NCI-H187 treated with DMSO at 0.1 percent for 48 hours (cell line): ENCODE measurements around the gene DPY19L1.
"Not testable (repeated sequence)": the region's sequence is repeated elsewhere in the genome, so short reads cannot be mapped to it uniquely, and the experiment has no call there.

Experiments used
- DNase-seq: peaks from one replicate; lab custom pipeline; 2025; lab: John Stamatoyannopoulos, UW

DPY19L1 gene

DNA sequence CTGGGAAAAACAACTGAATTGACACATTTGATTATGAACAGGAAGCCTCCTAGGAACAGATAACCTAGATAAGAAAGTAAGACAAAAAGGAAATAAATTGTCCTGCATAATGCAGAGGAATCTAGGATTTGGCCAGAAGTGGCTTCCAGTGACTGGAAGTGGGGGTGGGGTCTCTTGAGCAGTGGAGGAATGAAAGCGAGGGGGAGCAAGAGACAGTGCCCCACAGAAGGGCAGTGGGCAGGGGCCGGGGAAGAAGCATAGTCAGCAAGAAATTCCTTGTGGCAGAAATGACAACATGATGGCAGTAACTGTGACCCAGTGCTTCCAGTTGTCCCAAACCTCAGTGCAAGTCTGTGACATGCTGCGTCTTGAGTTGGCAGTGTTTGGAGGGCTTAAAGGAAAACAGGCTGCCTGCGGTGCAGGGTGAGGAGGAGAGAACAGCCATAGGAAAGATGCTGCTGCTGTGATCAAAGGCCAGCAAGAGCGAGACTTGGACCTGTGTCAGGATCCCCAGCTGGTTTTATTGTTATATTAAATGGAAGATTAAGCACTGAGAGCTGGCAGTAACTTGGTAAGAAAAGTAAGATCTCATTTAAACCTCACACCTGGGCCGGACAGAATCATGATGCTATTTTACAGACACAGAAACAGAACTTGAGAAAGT lies 119.0 kb downstream of the DPY19L1 start:
- DNase-seq: not testable (repeated sequence)

DNA sequence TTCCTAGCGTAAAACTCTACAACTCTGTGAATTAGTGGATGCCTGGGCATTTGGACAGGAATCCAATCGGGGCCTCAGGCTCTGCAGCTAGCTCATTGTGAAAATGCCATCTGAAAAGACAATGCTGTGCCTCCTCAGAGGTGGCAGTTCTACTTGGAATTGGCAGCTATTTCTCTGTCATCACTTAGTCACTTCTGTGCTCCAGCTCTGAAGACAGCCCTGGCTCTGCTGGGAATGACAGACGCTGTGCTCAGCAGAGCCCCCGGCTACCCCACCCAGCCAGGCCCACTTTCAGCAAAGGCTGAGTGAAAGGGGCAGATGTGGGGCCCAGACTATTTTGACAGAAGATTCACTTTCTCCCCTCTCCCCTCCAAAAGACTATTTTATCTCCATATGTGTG lies 119.8 kb downstream of the DPY19L1 start:
- not testable (repeated sequence) for DNase-seq

DNA sequence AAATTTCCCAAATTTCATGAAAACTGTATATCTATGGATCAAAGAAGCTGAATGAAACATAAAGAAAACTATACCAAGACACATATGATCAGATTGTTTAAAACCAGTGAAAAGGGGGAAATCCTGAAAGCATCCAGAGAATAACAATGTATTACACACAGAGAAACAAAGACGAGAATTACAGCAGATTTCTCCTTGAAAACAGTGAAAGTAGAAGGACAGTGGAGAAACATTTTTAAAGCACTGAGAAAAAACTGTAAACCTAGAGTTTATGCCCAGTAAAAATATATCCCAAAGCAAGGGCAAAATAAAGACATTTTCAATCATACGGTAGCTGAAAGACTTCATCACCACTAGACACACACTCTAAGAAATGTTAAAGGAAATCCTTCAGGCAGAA lies 121.0 kb downstream of the DPY19L1 start:
- DNase-seq: no peak

DNA sequence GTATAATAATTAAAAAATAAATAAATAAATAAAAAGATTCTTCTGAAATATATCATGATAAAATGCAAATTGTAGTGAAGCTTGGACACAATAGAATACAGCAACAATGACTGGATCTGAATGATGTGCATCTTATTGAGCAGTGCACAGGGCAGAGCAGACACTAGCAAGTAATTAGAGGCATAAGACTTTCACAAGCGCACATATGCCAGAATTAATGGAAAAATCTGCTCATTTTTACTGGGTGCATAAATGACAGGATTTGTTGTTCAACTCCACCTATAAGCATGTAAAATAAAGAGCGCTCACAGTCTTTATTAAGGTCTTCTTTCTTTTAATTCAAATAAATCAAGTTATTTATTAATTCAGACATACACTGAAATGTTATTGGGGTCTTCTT lies 125.0 kb downstream of the DPY19L1 start:
- DNase-seq: no peak

DNA sequence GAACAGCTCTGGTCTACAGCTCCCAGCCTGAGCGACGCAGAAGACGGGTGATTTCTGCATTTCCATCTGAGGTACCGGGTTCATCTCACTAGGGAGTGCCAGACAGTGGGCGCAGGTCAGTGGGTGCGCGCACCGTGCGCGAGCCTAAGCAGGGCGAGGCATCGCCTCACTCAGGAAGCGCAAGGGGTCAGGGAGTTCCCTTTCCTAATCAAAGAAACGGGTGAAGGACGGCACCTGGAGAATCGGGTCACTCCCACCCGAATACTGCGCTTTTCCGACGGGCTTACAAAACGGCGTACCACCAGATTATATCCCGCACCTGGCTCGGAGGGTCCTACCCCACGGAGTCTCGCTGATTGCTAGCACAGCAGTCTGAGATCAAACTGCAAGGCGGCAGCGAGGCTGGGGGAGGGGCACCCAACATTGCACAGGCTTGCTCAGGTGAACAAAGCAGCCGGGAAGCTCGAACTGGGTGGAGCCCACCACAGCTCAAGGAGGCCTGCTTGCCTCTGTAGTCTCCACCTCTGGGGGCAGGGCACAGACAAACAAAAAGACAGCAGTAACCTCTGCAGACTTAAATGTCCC lies 130.9 kb downstream of the DPY19L1 start:
- not testable (repeated sequence) for DNase-seq

DNA sequence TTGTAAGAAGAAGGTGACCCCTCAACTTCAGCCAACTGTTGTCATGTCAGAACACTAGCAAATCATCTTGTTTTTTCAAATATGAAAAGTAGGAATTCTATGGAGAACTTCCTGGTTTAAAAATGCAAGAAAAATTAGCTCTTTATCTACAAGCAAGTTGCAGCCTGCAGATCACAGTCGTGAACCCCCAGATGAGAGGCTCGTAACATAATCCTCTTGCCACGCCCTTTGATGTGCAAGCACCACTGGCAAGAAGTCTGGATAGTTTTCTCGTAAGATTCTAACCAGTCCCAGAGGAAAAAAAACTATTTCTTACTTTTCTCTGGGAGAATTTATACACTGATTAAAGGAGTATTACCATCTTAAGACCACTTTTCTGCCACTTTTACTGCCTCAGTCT lies 132.3 kb downstream of the DPY19L1 start:
- no peak for DNase-seq

DNA sequence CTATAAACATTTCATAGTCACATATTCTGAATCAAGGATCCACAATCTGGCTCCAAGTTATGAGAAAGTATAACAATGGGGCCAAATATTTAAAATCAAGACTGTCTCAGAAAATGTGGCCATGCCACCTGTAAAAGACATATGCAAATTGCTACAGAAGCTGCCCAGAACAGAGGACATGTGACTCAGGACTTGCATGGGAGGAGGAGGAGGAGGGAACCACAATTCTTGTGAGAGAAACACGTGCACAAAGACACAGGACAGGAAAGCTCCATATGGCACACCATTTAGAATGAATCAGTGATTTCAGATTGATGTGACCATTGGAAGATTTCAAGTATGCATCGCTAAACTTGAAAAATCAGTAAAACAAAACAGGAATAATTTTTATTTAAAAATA lies 133.4 kb downstream of the DPY19L1 start:
- not testable (repeated sequence) for DNase-seq

DNA sequence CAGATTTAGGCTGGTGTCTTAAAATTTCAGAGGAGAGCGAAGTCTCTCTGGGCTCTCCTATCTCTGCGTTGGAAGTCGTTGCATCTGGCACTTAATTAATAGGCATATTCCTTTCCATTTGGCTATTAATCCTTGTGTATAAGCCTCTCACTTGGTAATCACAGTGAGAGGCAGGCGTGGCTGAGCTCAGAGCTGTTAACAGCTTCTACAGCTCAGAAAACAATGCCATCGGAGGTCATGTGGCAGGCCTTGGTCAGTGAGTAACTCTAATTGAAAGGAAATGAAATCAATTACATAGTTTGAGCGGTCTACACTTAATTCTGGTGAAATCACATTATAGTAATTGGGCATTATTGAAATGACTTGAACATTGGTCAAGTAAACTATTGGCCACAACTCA lies 135.1 kb downstream of the DPY19L1 start:
- DNase-seq: no peak

DNA sequence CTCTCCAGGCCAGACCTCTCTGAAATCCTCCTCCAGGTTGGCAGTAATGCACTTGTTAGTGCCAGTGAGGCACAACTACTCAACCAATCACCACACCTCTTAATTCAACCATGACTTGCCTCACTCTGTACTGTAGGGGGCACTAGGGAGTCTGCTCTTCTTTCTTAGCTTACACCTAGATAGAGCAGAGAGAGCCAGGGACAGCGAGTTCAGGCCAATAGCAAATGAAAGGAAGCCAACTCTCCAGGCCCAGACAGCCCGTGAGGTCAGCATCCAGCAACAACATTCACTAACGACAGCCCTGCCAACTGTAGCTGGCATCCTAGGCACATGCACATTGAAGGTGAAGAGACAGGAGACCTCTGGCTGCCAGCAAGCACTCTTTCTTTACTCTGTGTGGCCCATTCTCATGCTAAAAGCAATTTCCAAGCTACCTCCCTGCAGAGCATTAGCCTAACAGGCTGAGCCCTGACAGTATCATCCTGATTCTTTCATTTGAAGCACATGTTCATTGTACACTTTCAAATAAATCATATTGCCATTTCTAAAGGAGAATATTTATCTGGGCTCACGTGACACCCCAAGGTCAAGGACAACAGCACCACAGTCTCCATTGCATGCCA lies 136.3 kb downstream of the DPY19L1 start:
- DNase-seq: no peak

DNA sequence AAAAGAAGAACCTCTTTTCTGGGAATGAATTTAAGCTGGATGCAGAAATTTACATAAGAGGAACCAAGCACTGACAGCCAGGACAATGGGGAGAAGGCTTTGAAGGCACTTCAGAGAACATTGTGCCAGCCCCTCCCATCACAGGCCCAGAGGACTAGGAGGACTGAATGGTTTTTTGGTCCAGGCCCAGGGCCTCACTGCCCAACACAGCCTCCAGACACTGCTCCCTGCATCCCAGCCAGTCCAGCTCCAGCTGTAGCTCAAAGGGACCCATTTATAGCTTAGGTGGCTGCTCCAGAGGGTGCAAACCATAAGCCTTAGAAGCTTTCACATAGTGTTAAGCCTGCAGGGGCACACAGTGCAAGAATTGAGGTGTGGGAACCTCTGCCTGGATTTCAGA lies 142.1 kb downstream of the DPY19L1 start:
- no peak for DNase-seq

DNA sequence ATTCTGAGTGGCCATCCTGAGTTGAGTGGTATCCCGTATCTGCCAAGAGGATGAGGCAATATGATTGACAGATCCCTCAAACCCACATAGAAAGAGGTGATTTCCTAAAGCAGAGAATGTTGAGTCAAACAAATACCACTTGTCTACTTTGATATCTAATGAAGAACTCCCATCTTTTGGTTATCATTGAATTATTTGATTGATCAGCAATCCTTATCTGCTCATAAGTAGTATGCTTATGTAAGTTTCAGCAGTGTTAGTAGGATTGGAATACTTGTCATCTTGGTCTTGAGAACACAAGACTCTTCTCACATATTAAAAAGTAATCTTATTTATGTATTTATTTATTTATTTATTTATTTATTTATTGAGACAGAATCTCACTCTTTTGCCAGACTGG lies 147.3 kb downstream of the DPY19L1 start:
- DNase-seq: no peak

DNA sequence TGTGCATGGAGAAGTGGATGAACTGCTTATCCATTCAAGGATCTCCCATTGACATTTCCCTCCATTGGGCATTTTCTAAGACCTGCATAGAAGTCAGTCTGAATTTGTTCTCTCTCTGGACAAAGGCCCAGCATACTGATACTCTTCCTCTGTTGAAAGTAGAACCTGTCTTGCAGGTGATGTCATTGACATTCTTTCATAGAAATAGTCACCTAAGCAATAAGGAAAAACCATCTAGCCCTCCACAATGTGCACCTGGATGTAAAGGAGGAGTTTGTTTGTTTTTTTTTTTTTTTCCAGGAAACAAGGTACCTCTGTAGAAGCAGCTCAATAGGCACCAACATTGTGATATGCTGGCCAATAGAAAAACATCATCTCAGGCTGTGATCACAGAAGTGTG lies 150.4 kb downstream of the DPY19L1 start:
- DNase-seq: no peak

DNA sequence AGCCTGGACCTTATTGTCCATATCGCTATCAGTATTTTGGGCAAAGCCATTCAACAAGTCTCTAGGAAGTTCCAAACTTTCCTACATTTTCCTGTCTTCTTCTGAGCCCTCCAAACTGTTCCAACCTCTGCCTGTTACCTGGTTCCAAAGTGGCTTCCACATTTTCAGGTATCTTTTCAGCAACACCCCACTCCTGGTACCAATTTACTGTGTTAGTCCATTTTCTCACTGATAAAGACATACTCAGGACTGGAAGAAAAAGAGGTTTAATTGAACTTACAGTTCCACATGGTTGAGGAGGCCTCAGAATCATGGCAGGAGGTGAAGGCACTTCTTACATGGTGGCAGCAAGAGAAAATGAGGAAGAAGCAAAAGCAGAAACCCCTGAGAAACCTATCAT lies 153.4 kb downstream of the DPY19L1 start:
- not testable (repeated sequence) for DNase-seq

DNA sequence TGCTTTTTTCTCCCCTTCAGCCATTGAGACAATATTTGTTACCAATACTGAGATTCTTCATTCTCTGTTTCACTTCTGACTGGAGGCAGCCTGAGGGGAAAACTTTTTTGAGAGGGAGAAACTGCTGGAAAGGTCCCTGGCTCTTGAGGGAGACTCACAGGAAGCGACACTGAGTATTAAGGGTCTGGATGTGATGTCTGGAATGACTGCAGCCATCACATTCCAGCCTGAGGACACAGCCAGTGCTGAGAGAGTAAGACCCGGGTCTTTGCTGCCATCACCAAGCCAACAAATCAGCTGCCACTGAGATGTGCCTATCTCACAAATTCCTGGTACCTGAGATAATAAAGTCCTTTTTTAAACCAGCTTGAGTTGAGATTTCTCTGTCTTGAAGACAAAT lies 157.4 kb downstream of the DPY19L1 start:
- DNase-seq: no peak

DNA sequence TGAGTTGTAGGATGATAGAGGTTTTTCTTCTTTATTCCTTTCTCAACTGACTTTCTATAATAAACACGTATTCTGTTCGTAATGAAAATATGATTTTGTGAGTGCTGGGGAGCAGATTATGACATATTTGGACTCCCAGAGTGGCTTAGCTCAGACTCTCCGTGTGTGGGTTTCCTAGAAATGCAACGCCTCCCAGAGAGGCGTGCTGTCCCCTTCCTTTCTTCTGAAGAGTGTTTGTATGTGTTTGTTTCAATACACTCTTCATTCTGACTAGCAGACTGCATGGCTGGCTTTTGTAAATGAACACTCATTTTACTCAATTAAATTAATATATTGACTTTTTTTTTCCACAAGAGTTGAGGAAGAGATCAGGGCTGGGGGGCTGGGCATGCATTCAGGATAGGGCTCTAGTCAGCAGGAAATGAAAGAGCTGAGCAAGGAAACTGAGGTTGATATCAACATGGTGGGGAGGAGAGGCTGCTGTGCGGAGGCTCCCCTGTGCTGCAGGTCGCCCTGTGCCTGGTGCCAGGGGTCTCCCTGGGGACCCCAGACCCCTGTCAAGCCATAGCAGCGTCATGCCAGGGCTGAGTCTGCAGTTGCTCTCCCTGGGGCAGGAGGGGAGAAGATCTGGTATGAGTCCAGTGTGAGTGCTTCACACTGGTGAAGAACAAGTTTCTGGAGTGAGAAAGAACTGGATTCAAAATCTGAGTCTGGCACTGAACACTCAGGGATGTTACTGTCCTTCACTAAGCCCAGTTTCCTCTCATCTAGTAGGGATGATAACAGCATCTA lies 158.1 kb downstream of the DPY19L1 start:
- not testable (repeated sequence) for DNase-seq
